Pancreas (tissue), 10 donors: ENCODE data around the gene NRXN2. TPM values are rescaled to one million over a fixed set of nuclear protein-coding genes. Genes with fewer than 3 reads are reported as not detected.

Experiments used
- ATAC-seq, 4 donors: fragments of 200-7000 bp; cut with Tn5 transposase; one replicate each; pipeline versions ENCODE4 v1.8.0 to v1.9.1; 2020; ENCODE audit warnings: mild to moderate bottlenecking in 4 of 4, moderate library complexity in 4 of 4
- DNase-seq, 6 donors: peaks; one replicate each; pipeline ENCODE4 v3.0.0-alpha.2; 2020
- FAIRE-seq: peaks from 2 replicates; lab custom pipeline; 2012; peaks lifted over from hg19 to GRCh38; lab: Jason Lieb, UNC
- H3K27ac ChIP-seq, 4 donors: fragments of 200-600 bp; sonication (generic); 1 replicate in 3 of 4; 2 replicates in 1 of 4; pipeline versions ENCODE4 v1.5.0 to v1.8.0; 2020
- H3K27me3 ChIP-seq, 4 donors: fragments of 200-600 bp; one replicate each; pipeline ENCODE4 v1.8.0; 2021
- H3K36me3 ChIP-seq, 3 donors: fragments of 200-600 bp; sonication (generic) in 1 of 3; one replicate each; pipeline versions ENCODE4 v1.5.0 to v1.8.0; 2020 to 2021
- H3K4me1 ChIP-seq, 3 donors: fragments of 200-600 bp; one replicate each; pipeline ENCODE4 v1.8.0; 2021
- H3K4me3 ChIP-seq, 4 donors: fragments of 200-600 bp; sonication (generic) in 2 of 4; one replicate each; pipeline versions ENCODE4 v1.5.0 to v1.8.0; 2020 to 2021
- H3K9me3 ChIP-seq, 4 donors: fragments of 200-600 bp; one replicate each; pipeline ENCODE4 v1.8.0; 2021
- CTCF ChIP-seq, 4 donors: fragments of 200-600 bp; sonication (generic) in 3 of 4; IDR thresholded peaks; one replicate each; pipeline versions ENCODE4 v1.5.0 to v1.8.0; 2021; ENCODE audit warnings: antibody characterized with exemption in 4 of 4
- WGBS, 2 donors: extraction: QIAGEN DNeasy Blood & Tissue Kit; methylation state at CpG; one replicate each; pipeline ENCODE4 v1.1.7; 2013; 5-methylcytosine and 5-hydroxymethylcytosine counted together
- intact Hi-C, 3 donors: fragments of 100-400 bp; cut with DNase I; formaldehyde crosslinking; loops; one replicate each; pipeline versions ENCODE4 v1.11.1 to v1.14.2; 2022
- polyA plus RNA-seq, 2 donors: library from polyadenylated mRNA; stranded (reverse); fragments of 200-250 nt; gene quantifications; one replicate each; pipeline ENCODE4 v1.2.3, GENCODE V29; 2013
- total RNA-seq, 6 donors: library from RNA; stranded (reverse); fragmentation: NEBNext Ultra II Directional in 4 of 6; extraction: Animal tissue kit (Norgen Biotek cat#: 25700) in 4 of 6; gene quantifications; one replicate each; pipeline versions ENCODE4 v1.2.1 to v1.2.4, GENCODE V29; 2021 to 2023
- donor health status: healthy with polysubstance abuse.
- donor health status: DM: no; HTN: no; CAD: no; lungs with moderate emphysema.
- donor health status: DM: no; HTN: no; CAD: no.
- donor health status: control.
- donor health status: control.
- donor health status: Bipolar disorder and iron deficiency.
- donor health status: DM: yes; HTN: yes; CAD: no.
- donor health status: DM: no; HTN: no; CAD: no.
- donor health status: DM: no; HTN: no; CAD: no.
- donor health status: DM: yes; HTN: yes; CAD: no.

Gene NRXN2
- total and polyA plus RNA-seq, 8 donors, result 0.69 to 10.8 (median 2.1) TPM

- 76 to 86% methylated on average over 6 of the region's 6 CpGs for WGBS, 2 donors
- Histone ChIP-seq H3K36me3 (no peaks in the 10 kb centered on the region), H3K9me3 (no peaks in the 10 kb centered on the region), H3K27me3 (no peaks in the 10 kb centered on the region), H3K27ac (no peak overlapping the region), H3K4me1 (no peaks in the 10 kb centered on the region), H3K4me3 (no peak overlapping the region)
- DNase-seq (no peak), ATAC-seq (no peak), FAIRE-seq (no peak)
- no peak for TF ChIP-seq CTCF (IDR thresholded peaks at IDR 0.05)
- intact Hi-C loops, result no loop called here
Measured at GRCh38 chr11:64577202-64577601, 145.8 kb downstream of the NRXN2 start.

GRCh38 chr11:64572143-64572542, 150.9 kb downstream of the NRXN2 start:
- H3K9me3 ChIP-seq, result no peaks in the 10 kb centered on the region
- FAIRE-seq, result no peak
- H3K4me1 ChIP-seq, result peaks cover 0 to 4% (median 0%) of the 10 kb centered on the region in 3 donors
- H3K4me3 ChIP-seq, result no peak overlapping the region
- DNase-seq, result no peak
- TF ChIP-seq CTCF (IDR thresholded peaks at IDR 0.05), result no peak
- intact Hi-C loops, result no loop called here
- no peaks in the 10 kb centered on the region for H3K36me3 ChIP-seq
- H3K27me3 ChIP-seq, result no peaks in the 10 kb centered on the region
- no peak for ATAC-seq
- no peak overlapping the region for H3K27ac ChIP-seq
- 92% methylated on average over 8 of the region's 8 CpGs for WGBS, 2 donors

- Histone ChIP-seq H3K4me1 (peaks cover 0 to 8% (median 0%) of the 10 kb centered on the region in 3 donors), H3K27ac (no peak overlapping the region), H3K4me3 (no peak overlapping the region), H3K36me3 (no peaks in the 10 kb centered on the region), H3K27me3 (no peaks in the 10 kb centered on the region), H3K9me3 (no peaks in the 10 kb centered on the region)
- intact Hi-C loops, result no loop called here
- no peak for ATAC-seq
- 74 to 84% methylated on average over 22 of the region's 22 CpGs for WGBS, 2 donors
- no peak for DNase-seq
- FAIRE-seq, result no peak
- no peak for TF ChIP-seq CTCF (IDR thresholded peaks at IDR 0.05)
Measured at GRCh38 chr11:64571410-64572091, 151.4 kb downstream of the NRXN2 start.

- ATAC-seq (no peak), FAIRE-seq (no peak), DNase-seq (no peak)
- Histone ChIP-seq H3K9me3 (no peaks in the 10 kb centered on the region), H3K4me1 (peaks cover 0 to 10% (median 3%) of the 10 kb centered on the region in 3 donors), H3K27me3 (no peaks in the 10 kb centered on the region), H3K36me3 (no peaks in the 10 kb centered on the region), H3K4me3 (no peak overlapping the region), H3K27ac (no peak overlapping the region)
- intact Hi-C loops, result no loop called here
- TF ChIP-seq CTCF (IDR thresholded peaks at IDR 0.05), result no peak
- WGBS, 2 donors, result 90 to 91% methylated on average over 11 of the region's 11 CpGs
Measured at GRCh38 chr11:64571050-64571409, 152.0 kb downstream of the NRXN2 start.

GRCh38 chr11:64570341-64570740, 152.7 kb downstream of the NRXN2 start:
- Histone ChIP-seq H3K27me3 (no peaks in the 10 kb centered on the region), H3K4me1 (peaks cover 0 to 16% (median 9%) of the 10 kb centered on the region in 3 donors), H3K9me3 (no peaks in the 10 kb centered on the region), H3K36me3 (no peaks in the 10 kb centered on the region), H3K4me3 (no peak overlapping the region), H3K27ac (no peak overlapping the region)
- no peak for FAIRE-seq
- no peak for DNase-seq
- intact Hi-C loops, result no loop called here
- ATAC-seq, result no peak
- 82 to 85% methylated on average over 3 of the region's 3 CpGs for WGBS, 2 donors
- no peak for TF ChIP-seq CTCF (IDR thresholded peaks at IDR 0.05)
